Neural cell (in vitro differentiated cells): ENCODE measurements around the gene MICU1. TPM values are rescaled to one million over a fixed set of nuclear protein-coding genes. Genes with fewer than 3 reads are reported as not detected.

Source experiments
- H2AFZ ChIP-seq: fragments of 200-600, 300-800 bp; sonication (generic), shearing (Covaris generic); 2 replicates; pipeline ENCODE4 v1.6.0; 2014; ENCODE audit warnings: low read depth, mild to moderate bottlenecking, antibody characterized with exemption, low read length, moderate library complexity
- H3F3A ChIP-seq: fragments of 200-600 bp; shearing (Covaris generic); 2 replicates; pipeline ENCODE4 v1.6.1; 2016; ENCODE audit warnings: mild to moderate bottlenecking, moderate library complexity, mixed read lengths, antibody characterized with exemption, low read length; ENCODE audit not compliant: insufficient read depth, poor library complexity, severe bottlenecking
- H3K27ac ChIP-seq: fragments of 200-600, 300-800 bp; sonication (generic), shearing (Covaris generic); 2 replicates; pipeline ENCODE4 v1.5.1; 2014; ENCODE audit warnings: mild to moderate bottlenecking, low read length, moderate library complexity
- H3K27me3 ChIP-seq: fragments of 300-800, 200-600 bp; sonication (generic), shearing (Covaris generic); 2 replicates; pipeline ENCODE4 v1.6.0; 2014; ENCODE audit warnings: mild to moderate bottlenecking, low read depth, low read length, moderate library complexity; ENCODE audit not compliant: insufficient read depth
- H3K36me3 ChIP-seq: fragments of 300-800, 200-600 bp; sonication (generic), shearing (Covaris generic); 2 replicates; pipeline ENCODE4 v1.5.1; 2014; ENCODE audit warnings: mild to moderate bottlenecking, antibody characterized with exemption, low read length, moderate library complexity; ENCODE audit not compliant: insufficient read depth
- H3K4me2 ChIP-seq: fragments of 300-800, 200-600 bp; sonication (generic), shearing (Covaris generic); 2 replicates; pipeline ENCODE4 v1.6.0; 2014; ENCODE audit warnings: mild to moderate bottlenecking, low read length
- H3K4me3 ChIP-seq: fragments of 300-800, 200-600 bp; sonication (generic), shearing (Covaris generic); 2 replicates; pipeline ENCODE4 v1.5.1; 2014; ENCODE audit warnings: mild to moderate bottlenecking, low read length, moderate library complexity
- H3K79me2 ChIP-seq: fragments of 200-600 bp; shearing (Covaris generic); replicated peaks from 2 replicates; pipeline ENCODE4 v1.6.0; 2014; ENCODE audit warnings: mild to moderate bottlenecking, low read length, moderate library complexity; ENCODE audit not compliant: insufficient read depth
- H3K9ac ChIP-seq: fragments of 300-800, 200-600 bp; sonication (generic), shearing (Covaris generic); 2 replicates; pipeline ENCODE4 v1.6.1; 2016; ENCODE audit warnings: mild to moderate bottlenecking, low read length, mixed read lengths
- H3K9me2 ChIP-seq: fragments of 200-600 bp; shearing (Covaris generic); 2 replicates; pipeline ENCODE4 v1.6.1; 2016; ENCODE audit warnings: mild to moderate bottlenecking, low read length, mixed read lengths; ENCODE audit not compliant: insufficient read depth
- H3K9me3 ChIP-seq: fragments of 200-600, 300-800 bp; sonication (generic), shearing (Covaris generic); 2 replicates; pipeline ENCODE4 v1.6.1; 2016; ENCODE audit warnings: mild to moderate bottlenecking, mixed run types, low read length, moderate library complexity, mixed read lengths
- H4K20me1 ChIP-seq: fragments of 200-600 bp; shearing (Covaris generic); 2 replicates; pipeline ENCODE4 v1.6.1; 2016; ENCODE audit warnings: mild to moderate bottlenecking, mixed run types; ENCODE audit not compliant: insufficient read depth
- EP300 ChIP-seq: fragments of 450-650 bp; conservative IDR thresholded peaks from 2 replicates; pipeline ENCODE4 v1.6.1; 2014; ENCODE audit warnings: antibody characterized with exemption, mild to moderate bottlenecking, moderate library complexity; ENCODE audit not compliant: poor library complexity, severe bottlenecking
- EZH2 ChIP-seq: fragments of 200-600, 300-800 bp; shearing (Covaris generic), sonication (generic); IDR thresholded peaks from 2 replicates; pipeline ENCODE4 v1.6.1; 2014; ENCODE audit warnings: antibody characterized with exemption, low read length, borderline replicate concordance, mild to moderate bottlenecking; ENCODE audit not compliant: insufficient read depth, poor library complexity, severe bottlenecking
- MXI1 ChIP-seq: fragments of 450-650 bp; conservative IDR thresholded peaks from 2 replicates; pipeline ENCODE4 v1.6.1; 2014; ENCODE audit warnings: antibody characterized with exemption, mild to moderate bottlenecking; ENCODE audit not compliant: poor library complexity, severe bottlenecking
- POLR2AphosphoS5 ChIP-seq: IDR thresholded peaks from 2 replicates; pipeline ENCODE4 v1.6.1; 2012
- RAD21 ChIP-seq: fragments of 450-650 bp; conservative IDR thresholded peaks from 2 replicates; pipeline ENCODE4 v1.6.1; 2014; ENCODE audit warnings: antibody characterized with exemption, mild to moderate bottlenecking, moderate library complexity
- SMC3 ChIP-seq: fragments of 450-650 bp; conservative IDR thresholded peaks from 2 replicates; pipeline ENCODE4 v1.6.1; 2014; ENCODE audit warnings: antibody characterized with exemption, mild to moderate bottlenecking, moderate library complexity; ENCODE audit not compliant: poor library complexity
- polyA plus RNA-seq: library from polyadenylated mRNA; depleted of rRNA; stranded (reverse); fragments of >200 nt; gene quantifications from 2 replicates; pipeline ENCODE4 v1.2.3, GENCODE V29; 2014
- TF ChIP-seq, protein P1 (sequence below): fragments of 450-650 bp; IDR thresholded peaks from 2 replicates; pipeline ENCODE4 v1.5.1; 2014; ENCODE audit warnings: antibody characterized with exemption, mild to moderate bottlenecking, moderate library complexity; ENCODE audit not compliant: poor library complexity, severe bottlenecking
- TF ChIP-seq, protein P2 (sequence below): IDR thresholded peaks from 2 replicates; pipeline ENCODE4 v1.6.1; 2012; ENCODE audit warnings: borderline replicate concordance

MICU1 gene
- polyA plus RNA-seq, 1 donor from 2014 or later: 86.0 TPM

DNA sequence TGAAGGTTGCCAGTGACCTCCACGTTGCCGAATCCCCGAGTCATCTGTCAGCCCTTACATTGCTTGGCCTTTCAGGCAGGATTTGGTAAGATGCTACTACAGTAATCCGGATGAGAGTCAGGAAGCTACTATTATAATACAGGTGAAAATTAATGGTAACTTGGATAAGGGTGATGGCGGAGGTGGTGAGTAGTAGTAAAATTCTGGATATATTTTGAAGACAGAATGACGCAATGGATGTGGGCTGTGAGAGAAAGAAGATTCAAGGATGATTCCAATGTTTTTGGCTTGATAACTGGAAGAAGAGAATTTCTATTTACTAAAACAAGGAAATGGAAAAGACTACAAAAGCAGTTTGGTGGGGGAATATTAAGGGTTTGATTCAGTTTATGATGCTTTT, 269.8 kb downstream of the MICU1 start:
- Histone ChIP-seq H3K27me3 (no peaks in the 10 kb centered on the region), H3K9me3 (no peaks in the 10 kb centered on the region), H3K9ac (no peak overlapping the region), H3K36me3 (no peaks in the 10 kb centered on the region), H2AFZ (no peak overlapping the region), H3F3A (no peaks in the 10 kb centered on the region), H3K4me3 (no peak overlapping the region), H3K27ac (no peak overlapping the region), H3K79me2 (peaks cover 18% of the 10 kb centered on the region), H4K20me1 (no peaks in the 10 kb centered on the region), H3K9me2 (no peaks in the 10 kb centered on the region), H3K4me2 (no peak overlapping the region)
- TF ChIP-seq EP300 (no peak), MXI1 (no peak)

GRCh38 chr10:72355214-72355555, 270.7 kb downstream of the MICU1 start:
- H3K9ac ChIP-seq: peak overlapping the region; percentile 94
- no peaks in the 10 kb centered on the region for H3K36me3 ChIP-seq
- H2AFZ ChIP-seq: peak overlapping the region; percentile 83
- H4K20me1 ChIP-seq: no peaks in the 10 kb centered on the region
- peak overlapping the region; percentile 49 for H3K4me2 ChIP-seq
- TF ChIP-seq, protein P1, sequence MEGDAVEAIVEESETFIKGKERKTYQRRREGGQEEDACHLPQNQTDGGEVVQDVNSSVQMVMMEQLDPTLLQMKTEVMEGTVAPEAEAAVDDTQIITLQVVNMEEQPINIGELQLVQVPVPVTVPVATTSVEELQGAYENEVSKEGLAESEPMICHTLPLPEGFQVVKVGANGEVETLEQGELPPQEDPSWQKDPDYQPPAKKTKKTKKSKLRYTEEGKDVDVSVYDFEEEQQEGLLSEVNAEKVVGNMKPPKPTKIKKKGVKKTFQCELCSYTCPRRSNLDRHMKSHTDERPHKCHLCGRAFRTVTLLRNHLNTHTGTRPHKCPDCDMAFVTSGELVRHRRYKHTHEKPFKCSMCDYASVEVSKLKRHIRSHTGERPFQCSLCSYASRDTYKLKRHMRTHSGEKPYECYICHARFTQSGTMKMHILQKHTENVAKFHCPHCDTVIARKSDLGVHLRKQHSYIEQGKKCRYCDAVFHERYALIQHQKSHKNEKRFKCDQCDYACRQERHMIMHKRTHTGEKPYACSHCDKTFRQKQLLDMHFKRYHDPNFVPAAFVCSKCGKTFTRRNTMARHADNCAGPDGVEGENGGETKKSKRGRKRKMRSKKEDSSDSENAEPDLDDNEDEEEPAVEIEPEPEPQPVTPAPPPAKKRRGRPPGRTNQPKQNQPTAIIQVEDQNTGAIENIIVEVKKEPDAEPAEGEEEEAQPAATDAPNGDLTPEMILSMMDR: no peak
- TF ChIP-seq SMC3 (no peak), EZH2 (no peak), EP300 (no peak)
- TF ChIP-seq, protein P2, sequence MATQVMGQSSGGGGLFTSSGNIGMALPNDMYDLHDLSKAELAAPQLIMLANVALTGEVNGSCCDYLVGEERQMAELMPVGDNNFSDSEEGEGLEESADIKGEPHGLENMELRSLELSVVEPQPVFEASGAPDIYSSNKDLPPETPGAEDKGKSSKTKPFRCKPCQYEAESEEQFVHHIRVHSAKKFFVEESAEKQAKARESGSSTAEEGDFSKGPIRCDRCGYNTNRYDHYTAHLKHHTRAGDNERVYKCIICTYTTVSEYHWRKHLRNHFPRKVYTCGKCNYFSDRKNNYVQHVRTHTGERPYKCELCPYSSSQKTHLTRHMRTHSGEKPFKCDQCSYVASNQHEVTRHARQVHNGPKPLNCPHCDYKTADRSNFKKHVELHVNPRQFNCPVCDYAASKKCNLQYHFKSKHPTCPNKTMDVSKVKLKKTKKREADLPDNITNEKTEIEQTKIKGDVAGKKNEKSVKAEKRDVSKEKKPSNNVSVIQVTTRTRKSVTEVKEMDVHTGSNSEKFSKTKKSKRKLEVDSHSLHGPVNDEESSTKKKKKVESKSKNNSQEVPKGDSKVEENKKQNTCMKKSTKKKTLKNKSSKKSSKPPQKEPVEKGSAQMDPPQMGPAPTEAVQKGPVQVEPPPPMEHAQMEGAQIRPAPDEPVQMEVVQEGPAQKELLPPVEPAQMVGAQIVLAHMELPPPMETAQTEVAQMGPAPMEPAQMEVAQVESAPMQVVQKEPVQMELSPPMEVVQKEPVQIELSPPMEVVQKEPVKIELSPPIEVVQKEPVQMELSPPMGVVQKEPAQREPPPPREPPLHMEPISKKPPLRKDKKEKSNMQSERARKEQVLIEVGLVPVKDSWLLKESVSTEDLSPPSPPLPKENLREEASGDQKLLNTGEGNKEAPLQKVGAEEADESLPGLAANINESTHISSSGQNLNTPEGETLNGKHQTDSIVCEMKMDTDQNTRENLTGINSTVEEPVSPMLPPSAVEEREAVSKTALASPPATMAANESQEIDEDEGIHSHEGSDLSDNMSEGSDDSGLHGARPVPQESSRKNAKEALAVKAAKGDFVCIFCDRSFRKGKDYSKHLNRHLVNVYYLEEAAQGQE: no peak
- H3K79me2 ChIP-seq: peaks cover 23% of the 10 kb centered on the region
- no peaks in the 10 kb centered on the region for H3K9me2 ChIP-seq
- H3F3A ChIP-seq: no peaks in the 10 kb centered on the region
- H3K27me3 ChIP-seq: no peaks in the 10 kb centered on the region
- H3K27ac ChIP-seq: peak overlapping the region; percentile 98
- H3K9me3 ChIP-seq: no peaks in the 10 kb centered on the region
- peak overlapping the region; percentile 98 for H3K4me3 ChIP-seq

DNA sequence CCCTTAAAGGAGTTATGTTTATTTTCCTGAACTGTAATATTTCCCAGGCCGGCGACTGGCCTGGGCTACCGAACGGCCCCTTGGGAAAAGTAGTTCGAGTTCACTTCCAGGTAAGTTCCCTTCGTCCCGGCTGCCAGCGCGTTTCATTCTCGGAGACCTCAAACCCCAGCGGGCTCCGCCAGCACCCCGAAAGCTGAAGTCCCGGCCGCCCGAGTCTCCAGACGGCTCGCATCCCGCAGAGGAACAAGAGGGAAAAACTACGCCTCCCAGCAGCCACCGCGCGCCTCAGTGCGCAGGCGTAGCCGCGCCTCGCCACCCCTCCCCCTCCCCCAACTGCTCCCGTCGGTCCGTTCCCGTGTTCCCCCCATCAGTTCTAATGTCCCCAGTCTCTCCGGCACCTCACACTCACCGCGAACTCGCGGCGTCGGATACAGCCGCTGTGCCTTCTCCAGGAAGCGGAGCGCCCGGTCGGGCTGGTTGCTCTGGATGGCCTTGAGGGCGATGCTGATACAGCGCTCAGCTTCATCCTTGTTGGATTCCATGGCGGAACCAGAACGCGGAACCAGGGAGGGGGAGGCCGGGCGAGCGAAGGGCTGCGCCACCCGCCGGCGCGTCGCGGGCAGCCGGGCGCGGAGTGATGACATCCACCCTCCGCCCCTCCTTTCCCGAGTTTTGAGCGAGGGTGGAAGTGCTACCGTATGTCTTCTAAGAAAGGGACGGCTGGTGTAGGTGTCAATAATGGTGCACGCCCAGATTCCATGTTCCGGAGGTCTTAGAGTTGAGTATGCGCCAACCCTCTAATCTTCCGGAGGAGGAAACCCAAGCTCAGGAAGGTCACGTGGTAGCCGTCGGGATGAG, 271.3 kb downstream of the MICU1 start, which contains the start of gene DNAJB12:
DNAJB12 (minus strand) TSS at position 564 of the 858 bp plus-strand sequence; CDS start at position 542, 22 bp downstream.
- Histone ChIP-seq H3F3A (no peaks in the 10 kb centered on the region), H2AFZ (peak within 1 kb of the TSS; percentile 83), H3K79me2 (peaks cover 23% of the 10 kb centered on the region), H3K9me3 (no peaks in the 10 kb centered on the region), H3K4me3 (peak within 1 kb of the TSS; percentile 98), H3K27me3 (no peaks in the 10 kb centered on the region), H3K27ac (peak within 1 kb of the TSS; percentile 98), H3K36me3 (no peaks in the 10 kb centered on the region), H3K4me2 (peak within 1 kb of the TSS; percentile 97), H3K9ac (peak within 1 kb of the TSS; percentile 94), H4K20me1 (no peaks in the 10 kb centered on the region), H3K9me2 (no peaks in the 10 kb centered on the region)
- TF ChIP-seq SMC3: peak; percentile 66
- peak; percentile 86 for TF ChIP-seq MXI1
- peak; percentile 89 for TF ChIP-seq EP300
- peak; percentile 60 for TF ChIP-seq RAD21
- TF ChIP-seq EZH2: no peak
- TF ChIP-seq, protein P2: peak; percentile 89
- TF ChIP-seq POLR2AphosphoS5: peak; percentile 96
- TF ChIP-seq, protein P1: peak; percentile 52
